B cell (primary cell): ENCODE results near the gene HDAC9. TPM values are rescaled to one million over a fixed set of nuclear protein-coding genes. Genes with fewer than 3 reads are reported as not detected.

ENCODE experiments used
- ATAC-seq: fragments of 200-7000 bp; cut with Tn5 transposase; one replicate; pipeline ENCODE4 v1.10.0; 2021; ENCODE audit warnings: low read depth, mild to moderate bottlenecking, moderate number of reproducible peaks, moderate library complexity
- CTCF ChIA-PET: fragments of 350-600 bp; sonication (Branson Sonifier 250); formaldehyde crosslinking; loops from one replicate; lab custom pipeline; 2021; ENCODE audit warnings: antibody characterized with exemption, inconsistent platforms; lab: Charles Lee
- POLR2A ChIA-PET: fragments of 350-600 bp; sonication (Branson Sonifier 250); formaldehyde crosslinking; loops from one replicate; lab custom pipeline; 2021; ENCODE audit warnings: antibody characterized with exemption; lab: Charles Lee
- DNase-seq: peaks from one replicate; pipeline ENCODE4 v3.0.0; 2013
- H2AFZ ChIP-seq: 2 replicates; pipeline ENCODE4 v1.6.1; 2012; ENCODE audit warnings: mild to moderate bottlenecking, low read depth, low read length; ENCODE audit not compliant: insufficient read depth, poor library complexity, severe bottlenecking
- H3K27ac ChIP-seq, 2 donors: 1 replicate in 1 of 2; 2 replicates in 1 of 2; pipeline ENCODE4 v1.5.1; 2012 to 2013; ENCODE audit warnings: low read length in 2 of 2, mild to moderate bottlenecking in 2 of 2, moderate library complexity in 1 of 2
- H3K27me3 ChIP-seq, 4 experiments: fragments of 200-600 bp in 1 of 4; sonication (generic) in 1 of 4; replicated peaks in 1 of 4; 1 replicate in 2 of 4; 2 replicates in 2 of 4; pipeline versions ENCODE4 v1.6.1 to v1.7.0; 2013 to 2016; ENCODE audit warnings: low read length in 3 of 4, mild to moderate bottlenecking in 2 of 4, mixed read lengths in 1 of 4, moderate library complexity in 1 of 4; ENCODE audit not compliant: insufficient read depth in 4 of 4, control insufficient read depth in 3 of 4; ENCODE audit errors: control extremely low read depth in 1 of 4
- H3K36me3 ChIP-seq, 2 experiments: replicated peaks in 1 of 2; 1 replicate in 1 of 2; 2 replicates in 1 of 2; pipeline versions ENCODE4 v1.6.1 to v1.7.1; 2013; ENCODE audit warnings: low read length in 1 of 2; ENCODE audit not compliant: insufficient read depth in 2 of 2, control insufficient read depth in 1 of 2; ENCODE audit errors: control extremely low read depth in 1 of 2, extremely low read depth in 1 of 2
- H3K4me1 ChIP-seq, 2 donors: fragments of 200-600 bp in 1 of 2; sonication (generic) in 1 of 2; 1 replicate in 1 of 2; 2 replicates in 1 of 2; pipeline versions ENCODE4 v1.5.1 to v1.6.1; 2013 to 2017; ENCODE audit warnings: low read length in 2 of 2; ENCODE audit not compliant: control insufficient read depth in 2 of 2, insufficient read depth in 2 of 2
- H3K4me2 ChIP-seq: replicated peaks from 2 replicates; pipeline ENCODE3; 2012; ENCODE audit warnings: mild to moderate bottlenecking, low read depth, low read length; ENCODE audit not compliant: poor library complexity, severe bottlenecking
- H3K4me3 ChIP-seq, 5 experiments: fragments of 200-600 bp in 1 of 5; sonication (generic) in 1 of 5; 1 replicate in 3 of 5; 2 replicates in 2 of 5; pipeline versions ENCODE4 v1.5.1 to v1.7.0; 2011 to 2016; ENCODE audit warnings: low read length in 4 of 5, mild to moderate bottlenecking in 4 of 5, low read depth in 2 of 5, control low read depth in 1 of 5, moderate library complexity in 1 of 5; ENCODE audit not compliant: insufficient read depth in 1 of 5; ENCODE audit errors: control extremely low read depth in 1 of 5, extremely low read depth in 1 of 5
- H3K79me2 ChIP-seq: fragments of 200-600 bp; sonication (generic); one replicate; pipeline ENCODE4 v1.6.0; 2016; ENCODE audit warnings: low read length; ENCODE audit not compliant: control insufficient read depth, insufficient read depth
- H3K9ac ChIP-seq: fragments of 200-600 bp; sonication (generic); 2 replicates; pipeline ENCODE4 v1.6.1; 2017; ENCODE audit warnings: mild to moderate bottlenecking, low read length, moderate library complexity
- H3K9me3 ChIP-seq, 3 donors: one replicate each; pipeline versions ENCODE4 v1.6.1 to v1.7.1; 2013; ENCODE audit warnings: low read length in 2 of 3; ENCODE audit not compliant: control insufficient read depth in 2 of 3, insufficient read depth in 1 of 3; ENCODE audit errors: control extremely low read depth in 1 of 3
- H4K20me1 ChIP-seq: 2 replicates; pipeline ENCODE4 v1.6.0; 2012; ENCODE audit warnings: mild to moderate bottlenecking, low read length; ENCODE audit not compliant: insufficient read depth, control insufficient read depth, poor library complexity, severe bottlenecking
- H3K27ac Mint-ChIP-seq: one replicate; pipeline ENCODE4 v1.8.0; 2021; ENCODE audit warnings: mixed read lengths
- H3K27me3 Mint-ChIP-seq: one replicate; pipeline ENCODE4 v1.8.0; 2021; ENCODE audit warnings: mixed read lengths
- H3K4me1 Mint-ChIP-seq: one replicate; pipeline ENCODE4 v1.8.0; 2021; ENCODE audit warnings: mixed read lengths
- H3K4me3 Mint-ChIP-seq: one replicate; pipeline ENCODE4 v1.8.0; 2021; ENCODE audit warnings: mixed read lengths
- H3K9me3 Mint-ChIP-seq: one replicate; pipeline ENCODE4 v1.8.0; 2022; ENCODE audit warnings: mixed read lengths; ENCODE audit not compliant: insufficient read depth
- CTCF ChIP-seq: fragments of 200-600 bp; IDR thresholded peaks from one replicate; pipeline ENCODE4 v1.8.0; 2022; ENCODE audit warnings: antibody characterized with exemption, mild to moderate bottlenecking
- EZH2 ChIP-seq: IDR thresholded peaks from 2 replicates; pipeline ENCODE4 v1.6.1; 2012; ENCODE audit warnings: borderline replicate concordance, low read depth, mild to moderate bottlenecking, moderate library complexity, low read length; ENCODE audit not compliant: insufficient read depth, poor library complexity, severe bottlenecking
- WGBS: methylation state at CpG from one replicate; pipeline ENCODE4 v1.1.5; 2013; ENCODE audit warnings: missing lambda C conversion rate; ENCODE audit not compliant: insufficient coverage; 5-methylcytosine and 5-hydroxymethylcytosine counted together
- intact Hi-C: fragments of 100-400 bp; cut with micrococcal nuclease; formaldehyde crosslinking; loops from one replicate; pipeline ENCODE4 v1.10.0; 2022
- polyA plus RNA-seq: library from polyadenylated mRNA; depleted of rRNA; stranded (reverse); fragments of >200 nt; gene quantifications from 2 replicates; pipeline ENCODE4 v1.2.3, GENCODE V29; 2012
- total RNA-seq, 2 donors: library from RNA; stranded (reverse); fragments of 120-200 nt in 1 of 2; gene quantifications; 1 replicate in 1 of 2; 2 replicates in 1 of 2; pipeline versions ENCODE4 v1.2.3 to v1.2.4, GENCODE V29; 2013 to 2022

Gene HDAC9
- total and polyA plus RNA-seq, 2 donors (not counting 1 experiment from before 2014, with no cell fraction given) = 49.1 to 64.8 TPM

GRCh38 chr7:18756378-18757050 is 261.0 kb downstream of the HDAC9 start:
- no peak for TF ChIP-seq EZH2
- no peak for TF ChIP-seq CTCF
- Histone ChIP-seq H2AFZ (no peak overlapping the region), H3K27ac (no peak overlapping the region), H3K27me3 (no peaks in the 10 kb centered on the region), H3K4me2 (no peak overlapping the region), H3K4me1 (no peaks in the 10 kb centered on the region), H3K9ac (no peak overlapping the region), H3K9me3 (no peaks in the 10 kb centered on the region), H3K79me2 (no peaks in the 10 kb centered on the region), H3K36me3 (no peaks in the 10 kb centered on the region), H3K4me3 (no peak overlapping the region), H4K20me1 (no peaks in the 10 kb centered on the region)
- intact Hi-C loops = no loop called here
- Mint-ChIP-seq H3K4me3 (no peak overlapping the region), H3K4me1 (no peaks in the 10 kb centered on the region), H3K27ac (no peak overlapping the region), H3K27me3 (no peaks in the 10 kb centered on the region), H3K9me3 (no peaks in the 10 kb centered on the region)
- WGBS = 100% methylated on average over 2 of the region's 6 CpGs
- ATAC-seq = no peak
- DNase-seq = no peak
- POLR2A ChIA-PET = no interaction called here
- CTCF ChIA-PET = no interaction called here

GRCh38 chr7:18760046-18760445 is 264.5 kb downstream of the HDAC9 start:
- TF ChIP-seq CTCF (no peak), EZH2 (no peak)
- no peaks in the 10 kb centered on the region for H3K4me1 ChIP-seq
- ChIA-PET POLR2A (no interaction called here), CTCF (no interaction called here)
- H2AFZ ChIP-seq = no peak overlapping the region
- Mint-ChIP-seq H3K27ac (no peak overlapping the region), H3K27me3 (no peaks in the 10 kb centered on the region), H3K4me3 (no peak overlapping the region), H3K9me3 (no peaks in the 10 kb centered on the region), H3K4me1 (no peaks in the 10 kb centered on the region)
- no peak overlapping the region for H3K9ac ChIP-seq
- H3K4me2 ChIP-seq = no peak overlapping the region
- ATAC-seq (no peak), DNase-seq (no peak)
- WGBS = 100% methylated on average over 5 of the region's 5 CpGs
- no peaks in the 10 kb centered on the region for H3K79me2 ChIP-seq
- intact Hi-C loops = no loop called here
- no peaks in the 10 kb centered on the region for H4K20me1 ChIP-seq
- no peak overlapping the region for H3K4me3 ChIP-seq
- H3K27ac ChIP-seq = no peak overlapping the region
- H3K9me3 ChIP-seq = no peaks in the 10 kb centered on the region
- H3K36me3 ChIP-seq = no peaks in the 10 kb centered on the region
- H3K27me3 ChIP-seq = no peaks in the 10 kb centered on the region
